ENCODE measurements around the gene SRSF10. TPM values are rescaled to one million over a fixed set of nuclear protein-coding genes. Genes with fewer than 3 reads are reported as not detected.
A peak's percentile ranks its signal among the peaks of the same experiment; 100 is the strongest.

Gene SRSF10
- total and polyA plus RNA-seq, 2 of the 8 experiments (the other 6 are each of a cell fraction or from before 2014, with no cell fraction given) = 155 to 194 TPM

DNA sequence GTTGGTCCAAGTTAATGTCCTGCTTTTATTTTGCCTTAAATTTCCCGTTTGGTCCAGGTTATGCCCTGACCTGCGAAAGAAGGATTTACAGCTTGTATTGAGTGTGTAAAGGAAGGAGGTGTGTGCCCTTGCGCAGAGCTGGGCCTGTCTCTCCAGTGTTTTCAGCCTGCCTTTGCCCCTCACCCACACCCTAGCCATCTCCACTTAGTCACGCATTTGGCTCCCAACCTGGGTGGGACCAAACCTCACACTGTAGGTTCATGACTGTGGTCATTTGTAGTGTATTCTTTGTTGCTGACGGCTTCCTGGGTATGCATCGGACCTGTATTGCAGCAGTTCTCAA, 572 bp upstream of the SRSF10 start (continued):
- TF ChIP-seq CHD7 (IDR thresholded peaks at IDR 0.05; ENCODE audit: insufficient replicate concordance, low read length) (no peak), POLR2AphosphoS5 (IDR thresholded peaks at IDR 0.05; ENCODE audit: low read depth, low read length) (peak; percentile 78), TAF7 (optimal IDR thresholded peaks at IDR 0.05; ENCODE audit: borderline replicate concordance, low read depth, low read length) (peak; percentile 57)

Data from H1 (cell line).